ENCODE results near the gene FTCD.
A peak's percentile ranks its signal among the peaks of the same experiment; 100 is the strongest.

FTCD gene

GRCh38 chr21:46093668-46094400 lies 61.5 kb downstream of the FTCD start:
- peak; percentile 2 for DNase-seq (ENCODE audit: low spot score)

- DNase-seq (ENCODE audit: low spot score), result peak; percentile 35
These were observed 62.3 kb downstream of the FTCD start for GRCh38 chr21:46092811-46093667.

GRCh38 chr21:46092026-46092764 lies 63.2 kb downstream of the FTCD start:
- DNase-seq (ENCODE audit: low spot score), result peak; percentile 95

- DNase-seq (ENCODE audit: low spot score), result no peak
These were observed 63.8 kb downstream of the FTCD start for GRCh38 chr21:46091631-46092025.

GRCh38 chr21:46091118-46091517 lies 64.3 kb downstream of the FTCD start:
- DNase-seq (ENCODE audit: low spot score), result no peak

- DNase-seq (ENCODE audit: low spot score), result peak; percentile 16
These were observed 66.1 kb downstream of the FTCD start for GRCh38 chr21:46089285-46089684.

GRCh38 chr21:46088189-46088588 lies 67.2 kb downstream of the FTCD start:
- DNase-seq (ENCODE audit: low spot score), result no peak

GRCh38 chr21:46087641-46088040 lies 67.7 kb downstream of the FTCD start:
- DNase-seq (ENCODE audit: low spot score), result no peak

Data from AG20443 (cell line).